ENCODE data around the gene R3HDM4. TPM values are rescaled to one million over a fixed set of nuclear protein-coding genes. Genes with fewer than 3 reads are reported as not detected.
"Not testable (repeated sequence)": the region's sequence is repeated elsewhere in the genome, so short reads cannot be mapped to it uniquely, and the experiment has no call there.

The R3HDM4 gene
- total RNA-seq, 1 experiment from 2014 or later, result 6.2 TPM

GRCh38 chr19:887072-887471 lies 25.9 kb downstream of the R3HDM4 start:
- in situ Hi-C loops (cut with HindIII; ENCODE audit: low pct_unique_long_range_greater_than_20kb, low sequenced_read_pairs), result no loop called here

DNA sequence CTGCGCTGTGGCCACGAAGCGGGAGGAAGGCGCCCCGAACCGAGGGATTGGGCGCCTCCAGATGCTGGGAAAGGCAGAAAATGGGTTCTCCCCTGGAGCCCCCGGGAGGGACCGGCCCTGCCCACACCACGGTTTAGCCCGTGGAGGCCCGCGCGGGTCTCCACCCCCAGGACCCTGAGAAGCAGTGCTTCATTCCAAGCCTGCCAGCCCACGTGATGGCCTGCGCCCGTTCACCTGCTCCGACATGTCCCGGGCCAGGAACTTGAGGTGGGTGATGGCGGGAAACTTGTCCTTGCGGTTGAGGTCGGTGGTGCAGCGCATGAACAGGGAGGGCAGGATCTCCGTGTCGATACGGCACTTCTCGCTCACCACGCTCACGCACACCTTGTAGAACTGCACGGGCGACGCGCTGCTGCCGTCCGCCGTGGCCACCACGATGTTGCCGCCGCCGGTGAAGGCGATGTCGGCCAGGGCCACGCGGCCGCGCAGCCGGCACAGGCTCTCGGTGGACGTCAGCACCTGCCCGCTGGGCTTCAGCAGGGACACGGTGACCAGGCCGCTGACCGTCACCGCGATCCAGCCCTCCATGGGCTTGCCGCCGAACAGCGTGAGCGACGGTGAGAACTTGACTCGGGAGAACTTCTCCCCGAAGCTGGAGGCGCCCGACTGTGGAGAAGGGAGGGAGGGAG lies 27.3 kb downstream of the R3HDM4 start:
- no peak for DNase-seq (ENCODE audit: low read depth)
- in situ Hi-C loops (cut with HindIII; ENCODE audit: low pct_unique_long_range_greater_than_20kb, low sequenced_read_pairs), result no loop called here

More at GRCh38 chr19:887072-887471, 25.9 kb downstream of the R3HDM4 start:
- DNase-seq (ENCODE audit: low read depth), result no peak

DNA sequence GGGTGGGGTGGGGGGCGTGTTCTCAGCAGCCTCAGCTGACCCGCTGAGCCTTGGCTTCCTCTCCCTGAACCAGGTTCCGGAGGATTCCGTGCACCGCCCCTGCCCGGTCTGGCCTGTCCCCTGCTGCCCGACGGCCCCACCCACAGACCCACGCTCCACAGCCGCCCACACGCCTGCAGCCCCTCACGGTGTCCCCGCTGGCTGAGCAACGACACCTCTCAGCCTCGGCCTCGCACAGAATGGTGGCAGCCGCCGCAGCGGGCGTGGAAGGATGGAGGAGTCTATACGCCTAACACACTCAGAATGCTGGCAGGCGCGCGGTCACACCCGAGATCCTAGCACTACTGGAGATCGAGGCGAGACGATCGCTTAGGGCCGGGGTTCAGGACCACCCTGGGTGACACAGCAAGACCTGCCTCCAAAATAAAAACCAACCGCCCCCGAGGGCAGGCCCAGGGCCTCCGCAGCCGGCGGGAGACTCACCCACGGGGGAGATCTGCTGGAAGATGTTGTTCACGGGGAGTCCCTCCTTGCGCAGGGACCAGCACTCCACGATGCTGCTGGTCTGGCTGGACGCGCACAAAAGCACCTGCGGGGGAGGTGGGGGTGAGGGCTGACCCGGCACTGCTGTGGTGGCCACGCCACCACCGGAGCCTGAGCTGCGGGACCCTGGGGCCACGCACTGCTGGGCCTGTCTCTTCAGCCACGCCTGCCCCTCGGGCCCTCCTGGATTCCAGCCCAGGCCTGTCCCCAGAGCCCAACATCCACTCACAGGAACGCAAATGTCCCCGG lies 28.4 kb downstream of the R3HDM4 start:
- in situ Hi-C loops (cut with HindIII; ENCODE audit: low pct_unique_long_range_greater_than_20kb, low sequenced_read_pairs), result no loop called here
- DNase-seq (ENCODE audit: low read depth), result no peak

DNA sequence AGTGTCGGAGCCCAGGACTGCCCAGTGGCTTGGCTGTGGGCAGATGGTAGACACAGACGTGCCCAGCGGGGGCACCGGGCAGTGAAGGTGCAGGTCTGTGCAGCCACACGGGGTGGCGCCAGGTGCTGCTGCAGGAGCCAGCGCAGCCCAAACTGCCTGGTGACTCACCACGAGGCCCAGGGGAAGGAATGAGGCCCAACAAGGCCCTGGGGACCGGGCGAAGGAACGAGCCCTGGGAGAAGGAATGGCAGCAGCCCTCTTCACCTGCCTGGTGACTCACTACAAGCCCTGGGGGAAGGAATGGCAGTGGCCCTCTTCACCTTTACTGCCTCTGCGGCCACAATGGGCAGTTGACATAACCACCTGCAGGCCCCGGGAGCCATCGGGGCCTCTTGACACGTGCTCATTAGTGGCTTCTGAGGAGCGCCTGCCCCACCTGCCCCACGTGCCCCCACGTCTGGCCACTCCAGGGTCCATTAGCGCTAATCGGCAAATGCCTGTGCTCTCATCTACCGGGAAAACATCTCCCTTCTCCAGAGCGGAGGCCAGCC lies 29.3 kb downstream of the R3HDM4 start:
- peak; percentile 56 for DNase-seq (ENCODE audit: low read depth)
- in situ Hi-C loops (cut with HindIII; ENCODE audit: low pct_unique_long_range_greater_than_20kb, low sequenced_read_pairs), result no loop called here

DNA sequence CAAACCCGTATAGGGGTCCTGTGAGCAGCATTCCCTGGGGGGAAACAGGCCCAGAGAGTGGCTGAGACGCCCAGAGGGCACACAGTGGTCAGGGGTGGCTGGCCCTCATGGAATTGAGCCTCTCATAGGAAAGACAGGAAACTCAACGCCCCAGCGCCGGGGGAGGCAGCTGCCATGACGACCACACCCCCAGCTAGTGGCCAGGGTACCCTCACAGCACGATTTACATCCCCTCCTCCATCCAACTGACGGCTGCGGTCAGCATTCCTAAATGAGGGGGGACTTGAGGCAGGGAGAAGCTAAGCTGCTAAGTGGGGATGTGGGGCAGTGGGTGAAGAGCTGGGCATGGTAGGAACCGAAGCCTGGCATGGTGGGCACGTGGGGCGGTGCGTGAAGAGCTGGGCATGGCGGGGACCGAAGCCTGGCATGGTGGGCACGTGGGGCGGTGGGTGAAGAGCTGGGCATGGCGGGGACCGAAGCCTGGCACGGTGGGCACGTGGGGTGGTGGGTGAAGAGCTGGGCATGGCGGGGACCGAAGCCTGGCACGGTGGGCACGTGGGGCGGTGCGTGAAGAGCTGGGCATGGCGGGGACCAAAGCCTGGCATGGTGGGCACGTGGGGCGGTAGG lies 30.0 kb downstream of the R3HDM4 start:
- in situ Hi-C loops (cut with HindIII; ENCODE audit: low pct_unique_long_range_greater_than_20kb, low sequenced_read_pairs), result no loop called here
- no peak for DNase-seq (ENCODE audit: low read depth)

DNA sequence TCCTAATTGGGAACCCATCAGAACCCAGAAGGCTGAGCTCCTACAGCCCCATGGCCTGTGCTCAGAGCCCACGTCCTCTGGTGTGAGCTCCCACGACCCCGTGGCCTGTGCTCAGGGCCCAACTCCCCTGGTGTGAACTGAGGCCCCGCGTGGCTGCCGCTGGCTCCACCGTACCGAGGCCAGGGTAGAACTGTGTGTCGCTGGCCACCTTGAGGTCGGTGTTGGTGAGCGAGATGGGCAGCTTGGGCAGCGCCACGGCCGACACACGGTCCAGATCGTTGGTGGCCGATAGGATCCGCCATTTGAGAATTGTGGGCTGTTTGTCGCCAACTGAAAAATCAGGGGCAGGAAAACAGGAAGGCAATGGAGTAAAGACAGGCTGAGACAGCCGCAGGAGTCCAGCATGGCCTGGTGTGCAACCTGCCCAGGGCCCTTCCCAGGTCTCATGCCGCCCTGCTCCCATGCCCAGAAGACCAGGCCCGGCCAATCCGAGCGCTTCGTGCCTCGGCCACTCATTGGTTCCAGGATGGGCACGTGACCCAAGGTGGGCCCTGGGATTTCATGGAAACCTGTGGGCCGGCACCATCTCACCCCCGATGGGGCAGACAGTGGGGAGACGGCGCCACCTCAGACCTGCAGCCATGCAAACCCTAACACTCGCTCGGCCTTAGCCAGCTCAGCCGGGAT lies 31.5 kb downstream of the R3HDM4 start:
- DNase-seq (ENCODE audit: low read depth), result no peak
- in situ Hi-C loops (cut with HindIII; ENCODE audit: low pct_unique_long_range_greater_than_20kb, low sequenced_read_pairs), result no loop called here

- in situ Hi-C loops (cut with HindIII; ENCODE audit: low pct_unique_long_range_greater_than_20kb, low sequenced_read_pairs), result no loop called here
- DNase-seq (ENCODE audit: low read depth), result no peak
Measured at GRCh38 chr19:879711-880438, 33.1 kb downstream of the R3HDM4 start.

DNA sequence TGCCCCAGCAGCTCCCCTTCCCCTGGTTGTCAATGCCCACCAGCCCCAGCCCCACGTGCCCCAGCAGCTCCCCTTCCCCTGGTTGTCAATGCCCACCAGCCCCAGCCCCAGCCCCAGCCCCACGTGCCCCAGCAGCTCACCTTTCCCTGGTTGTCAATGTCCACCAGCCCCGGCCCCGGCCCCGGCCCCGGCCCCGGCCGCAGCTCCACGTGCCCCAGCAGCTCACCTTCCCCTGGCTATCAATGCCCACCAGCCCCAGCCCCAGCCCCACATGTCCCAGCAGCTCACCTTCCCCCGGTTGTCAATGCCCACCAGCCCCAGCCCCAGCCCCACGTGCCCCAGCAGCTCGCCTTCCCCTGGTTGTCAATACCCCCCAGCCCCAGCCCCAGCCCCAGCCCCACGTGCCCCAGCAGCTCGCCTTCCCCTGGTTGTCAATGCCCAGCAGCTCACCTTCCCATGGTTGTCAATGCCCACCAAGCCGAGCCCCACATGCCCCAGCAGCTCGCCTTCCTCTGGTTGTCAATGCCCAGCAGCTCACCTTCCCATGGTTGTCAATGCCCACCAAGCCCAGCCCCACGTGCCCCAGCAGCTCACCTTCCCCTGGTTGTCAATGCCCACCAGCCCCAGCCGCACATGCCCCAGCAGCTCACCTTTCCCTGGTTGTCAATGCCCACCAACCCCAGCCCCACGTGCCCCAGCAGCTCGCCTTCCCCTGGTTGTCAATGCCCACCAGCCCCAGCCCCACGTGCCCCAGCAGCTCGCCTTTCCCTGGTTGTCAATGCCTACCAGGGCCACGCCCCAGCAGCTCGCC lies 34.1 kb downstream of the R3HDM4 start:
- DNase-seq (ENCODE audit: low read depth); in situ Hi-C loops (cut with HindIII; ENCODE audit: low pct_unique_long_range_greater_than_20kb, low sequenced_read_pairs): not testable (repeated sequence)

DNA sequence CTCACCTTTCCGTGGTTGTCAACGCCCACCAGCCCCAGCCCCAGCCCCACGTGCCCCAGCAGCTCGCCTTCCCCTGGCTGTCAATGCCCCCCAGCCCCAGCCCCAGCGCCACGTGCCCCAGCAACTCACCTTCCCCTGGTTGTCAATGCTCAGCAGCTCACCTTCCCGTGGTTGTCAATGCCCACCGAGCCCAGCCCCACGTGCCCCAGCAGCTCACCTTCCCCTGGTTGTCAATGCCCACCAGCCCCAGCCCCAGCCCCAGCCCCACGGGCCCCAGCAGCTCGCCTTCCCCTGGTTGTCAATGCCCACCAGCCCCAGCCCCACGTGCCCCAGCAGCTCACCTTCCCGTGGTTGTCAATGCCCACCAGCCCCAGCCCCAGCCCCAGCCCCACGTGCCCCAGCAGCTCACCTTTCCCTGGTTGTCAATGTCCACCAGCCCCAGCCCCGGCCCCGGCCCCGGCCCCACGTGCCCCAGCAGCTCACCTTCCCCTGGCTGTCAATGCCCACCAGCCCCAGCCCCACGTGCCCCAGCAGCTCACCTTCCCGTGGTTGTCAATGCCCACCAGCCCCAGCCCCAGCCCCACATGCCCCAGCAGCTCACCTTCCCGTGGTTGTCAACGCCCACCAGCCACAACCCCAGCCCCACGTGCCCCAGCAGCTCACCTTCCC lies 34.9 kb downstream of the R3HDM4 start:
- in situ Hi-C loops (cut with HindIII; ENCODE audit: low pct_unique_long_range_greater_than_20kb, low sequenced_read_pairs), result not testable (repeated sequence)

GRCh38 chr19:876780-877314 lies 36.2 kb downstream of the R3HDM4 start:
- in situ Hi-C loops (cut with HindIII; ENCODE audit: low pct_unique_long_range_greater_than_20kb, low sequenced_read_pairs), result no loop called here

More for the DNA sequence above, 34.9 kb downstream of the R3HDM4 start:
- DNase-seq (ENCODE audit: low read depth), result not testable (repeated sequence)

DNA sequence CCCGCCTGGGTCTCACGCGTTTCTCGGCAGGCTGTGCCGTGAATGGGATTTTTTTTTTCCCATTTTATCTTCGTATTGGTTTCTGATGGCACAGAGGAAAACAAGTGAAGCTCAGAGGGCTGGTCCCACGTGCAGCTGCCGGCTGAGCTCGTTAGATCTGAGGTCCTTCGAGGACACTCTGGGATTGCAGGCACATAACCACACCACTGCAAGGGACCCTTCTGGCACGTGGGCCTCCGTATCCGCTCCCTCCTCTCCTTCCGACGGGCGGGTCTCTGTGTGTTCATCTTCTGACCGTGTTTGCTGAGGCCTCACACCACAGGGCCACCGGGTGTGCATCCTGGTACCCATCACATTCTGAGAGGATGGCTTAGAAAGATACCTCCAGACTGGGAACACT lies 36.9 kb downstream of the R3HDM4 start:
- in situ Hi-C loops (cut with HindIII; ENCODE audit: low pct_unique_long_range_greater_than_20kb, low sequenced_read_pairs), result no loop called here
- DNase-seq (ENCODE audit: low read depth), result no peak

More at GRCh38 chr19:876780-877314, 36.2 kb downstream of the R3HDM4 start:
- no peak for DNase-seq (ENCODE audit: low read depth)

DNA sequence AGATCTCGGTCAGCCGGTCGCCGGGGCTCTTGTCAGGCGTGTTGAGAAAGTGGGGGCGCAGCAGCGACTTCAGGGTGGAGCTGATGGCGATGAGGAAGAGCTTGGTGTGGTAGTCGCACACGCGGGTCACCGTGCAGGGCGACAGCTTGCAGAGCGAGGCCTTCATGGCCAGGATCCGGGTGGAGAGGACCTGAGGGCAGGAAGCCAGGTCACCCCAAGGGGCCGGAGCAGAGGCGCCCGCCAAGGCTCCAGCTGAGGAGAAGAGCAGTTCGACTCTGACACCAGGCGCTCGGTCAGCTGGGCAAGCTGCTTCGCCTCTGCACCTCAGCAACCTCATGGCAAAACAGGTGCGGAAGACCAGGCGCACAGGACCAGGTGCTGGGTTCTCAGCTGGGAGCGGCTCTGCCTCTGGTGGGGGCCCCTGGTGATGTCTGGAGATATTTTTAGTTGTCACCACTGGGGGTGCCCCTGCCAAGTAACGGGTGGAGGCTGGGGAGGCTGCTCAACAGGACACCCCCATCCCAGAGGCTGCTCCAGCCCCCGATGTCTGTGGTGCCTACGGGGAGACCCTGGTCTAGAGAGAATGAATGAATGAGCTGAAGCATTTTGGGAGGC lies 37.6 kb downstream of the R3HDM4 start:
- DNase-seq (ENCODE audit: low read depth), result no peak
- in situ Hi-C loops (cut with HindIII; ENCODE audit: low pct_unique_long_range_greater_than_20kb, low sequenced_read_pairs), result no loop called here

- in situ Hi-C loops (cut with HindIII; ENCODE audit: low pct_unique_long_range_greater_than_20kb, low sequenced_read_pairs), result no loop called here
- no peak for DNase-seq (ENCODE audit: low read depth)
Measured at GRCh38 chr19:873561-874041, 39.4 kb downstream of the R3HDM4 start.

DNA sequence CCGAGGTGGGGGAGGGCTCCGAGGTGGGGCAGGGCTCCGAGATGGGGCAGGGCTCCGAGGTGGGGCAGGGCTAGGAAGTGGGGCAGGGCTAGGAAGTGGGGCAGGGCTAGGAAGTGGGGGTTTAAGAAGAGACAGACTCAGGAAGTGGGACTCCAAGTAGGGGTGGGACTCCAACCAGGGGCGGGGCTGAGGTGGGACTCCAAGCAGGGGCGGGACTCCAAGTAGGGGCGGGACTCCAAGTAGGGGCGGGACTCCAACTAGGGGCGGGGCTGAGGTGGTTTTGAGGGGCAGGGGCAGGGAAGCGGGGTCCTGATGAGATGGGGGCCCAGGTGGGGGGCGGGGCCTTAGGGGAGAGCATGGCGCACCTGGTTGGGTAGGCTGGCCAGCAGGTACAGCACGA lies 39.9 kb downstream of the R3HDM4 start:
- DNase-seq (ENCODE audit: low read depth), result peak; percentile 62

GRCh38 chr19:872266-872951 lies 40.6 kb downstream of the R3HDM4 start:
- in situ Hi-C loops (cut with HindIII; ENCODE audit: low pct_unique_long_range_greater_than_20kb, low sequenced_read_pairs), result no loop called here
- peak; percentile 81 for DNase-seq (ENCODE audit: low read depth)

More for the DNA sequence above, 39.9 kb downstream of the R3HDM4 start:
- in situ Hi-C loops (cut with HindIII; ENCODE audit: low pct_unique_long_range_greater_than_20kb, low sequenced_read_pairs), result no loop called here

All from Caki2 (cell line).